OCI-M1 (cell line): Measurements from ENCODE around the gene SMU1.
"Not testable (repeated sequence)": the region's sequence is repeated elsewhere in the genome, so short reads cannot be mapped to it uniquely, and the experiment has no call there.

Experiments used
- DNase-seq: peaks from one replicate; lab custom pipeline; 2025; lab: John Stamatoyannopoulos, UW

SMU1 gene

DNA sequence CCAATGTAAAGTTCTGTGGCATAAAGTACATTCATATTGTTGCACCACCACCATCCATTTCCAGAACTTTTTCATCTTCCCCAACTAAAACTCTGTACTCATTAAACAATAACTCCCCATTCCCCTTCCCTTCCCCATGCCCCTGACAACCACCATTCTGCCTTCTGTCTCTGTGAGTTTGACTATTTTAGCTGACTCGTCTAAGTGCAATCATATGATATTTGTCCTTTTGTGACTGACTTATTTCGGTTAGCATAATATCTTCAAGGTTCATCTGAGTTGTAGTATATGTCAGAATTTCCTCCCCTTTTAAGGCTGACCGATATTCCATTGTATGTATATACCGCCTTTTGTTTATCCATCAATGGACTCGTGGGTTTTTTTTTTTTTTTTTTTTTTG lies 29.0 kb upstream of the SMU1 start:
- DNase-seq, result no peak

DNA sequence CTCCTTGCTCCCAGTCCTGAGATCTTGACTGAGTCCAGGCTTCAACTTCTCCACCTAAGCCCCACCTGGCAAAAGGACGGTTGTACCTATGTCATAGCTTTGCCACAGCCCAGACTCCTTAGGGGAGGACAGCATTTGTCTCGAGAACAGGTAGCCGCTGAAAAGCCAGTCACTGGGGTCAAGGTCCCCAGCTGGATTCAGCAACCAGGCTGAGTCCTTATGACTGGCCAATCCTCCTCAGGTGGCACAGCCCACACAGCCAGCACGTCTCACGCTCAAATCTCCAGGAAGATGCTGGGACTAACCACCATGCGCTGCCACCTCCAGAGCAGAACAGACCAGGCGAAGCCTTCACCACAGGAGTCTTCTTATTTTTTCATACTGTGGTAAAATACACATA lies 27.9 kb upstream of the SMU1 start:
- no peak for DNase-seq

GRCh38 chr9:33103501-33104281 lies 27.2 kb upstream of the SMU1 start:
- DNase-seq, result no peak

- DNase-seq, result no peak
Measured at GRCh38 chr9:33102551-33103210, 26.2 kb upstream of the SMU1 start.

DNA sequence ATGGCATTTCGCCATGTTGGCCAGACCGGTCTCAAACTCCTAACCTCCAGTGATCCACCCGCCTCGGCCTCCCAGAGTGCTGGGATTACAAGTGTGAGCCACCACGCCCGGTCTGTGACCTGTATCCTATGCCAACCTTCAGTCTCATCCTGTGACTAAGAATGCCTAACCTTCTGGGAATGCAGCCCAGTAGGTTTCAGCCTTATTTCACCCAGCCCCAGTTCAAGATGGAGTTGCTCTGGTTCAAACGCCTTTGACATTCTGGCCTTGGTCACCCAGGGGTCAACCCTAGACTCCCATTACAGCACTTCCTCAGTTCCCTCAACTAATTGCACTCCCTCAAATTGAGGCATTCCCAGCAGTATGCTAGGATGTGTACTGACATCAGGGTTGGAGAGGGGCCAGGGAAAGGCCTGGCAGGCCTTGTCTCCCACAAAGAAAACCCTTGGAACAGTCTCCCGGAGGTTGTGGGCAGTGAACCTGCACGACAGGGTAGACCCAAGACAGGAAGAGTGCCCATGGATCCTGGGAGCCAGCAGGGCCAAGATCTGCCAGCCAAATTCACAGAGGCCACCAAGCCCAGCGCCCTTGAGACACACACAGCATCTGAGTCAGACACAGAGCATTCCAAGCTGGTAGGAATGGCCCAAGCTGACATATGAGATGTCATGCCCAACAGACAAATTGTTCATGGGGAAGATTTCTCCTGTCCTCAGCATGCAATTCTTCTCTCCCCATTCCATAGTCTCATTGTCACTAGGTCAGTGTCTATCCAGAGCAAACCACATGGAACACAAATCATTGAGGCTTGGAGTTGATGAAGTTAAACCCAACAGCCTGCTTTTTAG lies 24.9 kb upstream of the SMU1 start:
- DNase-seq, result no peak

DNA sequence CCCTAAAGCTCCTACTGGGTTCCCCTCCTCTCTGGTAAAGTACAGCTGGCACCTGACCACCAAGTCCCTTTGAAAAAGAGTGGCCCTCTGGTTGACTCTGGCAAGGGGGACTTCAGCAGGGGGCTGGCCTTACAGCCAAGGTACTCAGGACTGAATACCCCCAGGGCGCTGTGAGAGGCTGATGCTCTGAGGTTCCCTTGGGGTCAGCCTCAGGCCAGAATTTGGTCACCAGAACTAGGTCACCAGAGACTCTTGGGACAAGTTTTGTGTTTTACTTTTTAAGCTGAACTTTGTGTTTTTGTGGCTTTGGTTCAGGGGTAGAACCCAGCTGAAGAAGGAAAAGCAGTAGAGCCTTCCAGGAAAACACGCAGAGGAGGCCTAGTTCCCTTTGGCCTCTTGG lies 23.3 kb upstream of the SMU1 start:
- DNase-seq, result no peak

DNA sequence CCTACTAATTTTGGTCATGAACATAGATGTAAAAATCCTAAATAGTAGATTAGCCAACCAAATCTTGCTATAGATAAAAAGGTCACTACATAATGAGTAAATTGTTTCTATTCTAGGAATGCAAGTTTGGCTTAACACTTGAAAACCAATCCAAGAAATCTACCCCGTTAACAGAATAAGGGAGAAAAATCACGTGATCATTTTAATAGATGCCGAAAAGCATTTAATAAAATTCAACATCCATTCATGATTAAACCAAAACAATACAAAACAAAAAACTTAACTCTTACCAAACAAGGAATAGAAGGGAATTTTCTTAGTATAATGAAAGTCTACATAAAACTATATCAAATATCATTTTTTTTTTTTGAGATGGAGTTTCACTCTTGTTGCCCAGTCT lies 20.7 kb upstream of the SMU1 start:
- DNase-seq, result no peak

DNA sequence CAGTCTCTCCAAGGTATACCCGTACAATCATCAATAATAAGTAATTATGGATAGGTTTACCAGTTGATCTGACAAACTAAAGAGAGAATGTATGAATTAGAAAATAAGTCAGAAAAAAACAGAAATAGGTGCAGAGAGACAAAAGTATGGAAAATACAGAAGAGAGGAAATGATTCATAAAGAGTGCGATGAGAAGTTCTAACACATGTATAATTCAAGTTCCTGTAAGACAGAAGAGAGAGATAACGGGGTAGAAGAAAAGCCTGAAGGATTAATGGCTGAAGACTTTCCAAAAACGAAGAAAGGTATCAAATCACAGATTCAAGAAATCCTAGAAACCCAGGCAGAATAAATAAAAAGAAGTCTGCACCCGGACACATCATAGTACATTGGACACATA lies 16.2 kb upstream of the SMU1 start:
- DNase-seq, result no peak

DNA sequence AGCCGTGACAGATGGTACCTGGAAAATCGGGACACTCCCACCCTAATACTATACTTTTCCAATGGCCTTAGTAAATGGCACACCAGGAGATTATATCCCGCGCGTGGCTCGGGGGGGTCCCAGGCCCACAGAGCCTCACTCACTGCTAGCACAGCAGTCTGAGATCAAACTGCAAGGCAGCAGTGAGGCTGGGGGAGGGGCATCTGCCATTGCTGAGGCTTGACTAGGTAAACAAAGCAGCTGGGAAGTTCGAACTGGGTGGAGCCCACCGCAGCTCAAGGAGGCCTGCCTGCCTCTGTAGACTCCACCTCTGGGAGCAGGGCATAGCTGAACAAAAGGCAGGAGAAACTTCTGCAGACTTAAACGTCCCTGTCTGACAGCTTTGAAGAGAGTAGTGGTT lies 9.2 kb upstream of the SMU1 start:
- not testable (repeated sequence) for DNase-seq

GRCh38 chr9:33082538-33083326 lies 6.3 kb upstream of the SMU1 start:
- DNase-seq, result no peak

DNA sequence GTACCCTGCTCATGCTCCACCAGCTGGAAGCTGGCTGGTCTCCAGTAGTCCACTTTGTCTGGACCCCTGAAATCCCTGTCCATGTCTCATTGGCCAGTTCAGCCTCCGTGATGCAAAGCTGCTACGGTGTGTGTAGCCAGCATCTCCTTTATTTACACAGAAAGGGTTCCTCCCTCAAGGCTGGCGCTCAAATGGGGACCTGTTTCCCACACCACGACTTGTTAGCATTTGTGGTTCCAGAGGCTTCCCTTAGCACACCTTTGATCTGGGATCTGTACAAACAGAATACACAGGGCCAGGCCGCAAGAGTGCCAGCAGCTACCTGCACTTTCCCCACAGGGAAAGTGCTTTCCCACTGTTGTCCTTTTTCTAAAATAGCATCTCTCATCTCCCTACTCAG lies 5.7 kb upstream of the SMU1 start:
- DNase-seq, result no peak

GRCh38 chr9:33081128-33081851 lies 4.8 kb upstream of the SMU1 start:
- DNase-seq, result peak; percentile 91

DNA sequence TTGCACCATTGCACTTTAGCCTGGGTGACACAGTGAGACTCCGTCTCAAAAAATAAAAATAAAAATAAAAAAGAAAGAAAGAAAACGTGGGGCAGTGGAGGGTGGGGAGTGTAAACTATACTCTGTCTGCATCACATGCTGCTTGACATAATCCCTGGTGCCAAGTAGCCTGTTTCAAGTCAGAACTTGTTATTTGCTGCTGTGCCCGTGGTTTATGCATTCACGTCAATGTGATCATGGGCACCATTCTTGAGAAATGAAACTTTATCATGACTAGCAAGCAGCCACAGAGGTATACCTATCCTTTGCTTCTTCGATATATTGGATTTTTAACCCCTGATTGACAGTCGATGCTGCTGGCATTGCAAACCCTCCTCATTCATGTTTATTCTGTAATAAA lies 4.1 kb upstream of the SMU1 start:
- DNase-seq, result no peak

- DNase-seq, result no peak
Measured at GRCh38 chr9:33068991-33069390, 7.5 kb downstream of the SMU1 start.

GRCh38 chr9:33065157-33066076 lies 11.1 kb downstream of the SMU1 start:
- DNase-seq, result no peak

GRCh38 chr9:33051144-33051543 lies 25.3 kb downstream of the SMU1 start:
- DNase-seq, result no peak

DNA sequence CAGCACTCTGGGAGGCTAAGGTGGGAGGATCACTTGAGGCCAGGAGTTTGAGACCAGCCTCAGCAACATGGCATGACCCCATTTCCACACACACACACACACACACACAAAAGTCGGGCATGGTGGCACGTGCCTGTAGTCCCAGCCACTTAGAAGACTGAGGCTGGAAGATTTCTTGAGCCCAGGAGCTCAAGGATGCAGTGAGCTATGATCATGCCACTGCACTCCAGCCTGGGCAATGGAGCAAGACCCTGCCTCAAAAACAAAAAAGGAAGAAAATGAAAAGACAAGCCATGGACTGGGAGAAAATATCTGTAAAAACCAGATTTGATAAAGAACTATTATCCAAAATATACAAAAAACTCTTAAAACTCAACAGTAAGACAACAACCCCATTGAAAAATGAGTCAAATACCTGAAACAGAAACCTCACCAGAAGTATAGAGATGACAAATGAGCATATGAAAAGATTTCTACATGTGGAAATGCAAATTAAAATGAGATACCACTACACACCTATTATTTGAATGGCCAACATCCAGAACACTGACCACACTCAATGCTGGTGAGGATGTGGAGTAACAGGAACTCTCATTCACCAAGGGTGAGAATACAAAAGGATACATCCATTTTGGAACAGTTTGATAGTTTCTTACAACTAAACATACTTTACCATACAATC lies 26.7 kb downstream of the SMU1 start:
- no peak for DNase-seq

GRCh38 chr9:33048054-33048465 lies 28.4 kb downstream of the SMU1 start:
- no peak for DNase-seq

DNA sequence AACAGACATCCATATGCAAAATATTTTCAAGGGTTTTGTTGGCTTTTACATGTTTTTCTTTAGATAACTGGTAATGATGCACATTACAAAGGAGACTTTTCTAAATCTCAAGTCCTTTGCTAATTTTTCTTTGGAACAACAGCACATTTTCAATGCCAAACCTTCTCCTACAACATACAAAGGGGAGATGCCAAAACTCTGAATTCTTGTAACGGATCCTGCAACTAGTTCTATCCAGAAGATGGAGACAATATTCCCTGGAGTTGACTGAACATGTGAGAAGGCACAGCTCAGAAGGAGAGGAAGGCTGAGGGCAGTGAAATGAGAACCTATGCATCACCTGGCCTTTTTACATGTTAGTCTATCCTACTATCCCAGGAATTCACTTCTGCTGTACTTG lies 30.4 kb downstream of the SMU1 start:
- DNase-seq, result no peak
